WTC11 (cell line): Measurements from ENCODE around the gene ADH1A. TPM values are rescaled to one million over a fixed set of nuclear protein-coding genes. Genes with fewer than 3 reads are reported as not detected.
"Not testable (repeated sequence)": the region's sequence is repeated elsewhere in the genome, so short reads cannot be mapped to it uniquely, and the experiment has no call there.

Experiments used
- ATAC-seq: fragments of 200-7000 bp; cut with Tn5 transposase; 2 replicates; pipeline ENCODE4 v1.10.0; 2021; ENCODE audit warnings: mild to moderate bottlenecking, moderate library complexity
- CTCF ChIA-PET: fragments of 300-600 bp; sonication (Branson Sonifier 250); formaldehyde crosslinking; loops from one replicate; lab custom pipeline; 2021; ENCODE audit warnings: antibody characterized with exemption; lab: Charles Lee
- POLR2A ChIA-PET: fragments of 350-600 bp; sonication (Branson Sonifier 250); formaldehyde crosslinking; loops from one replicate; lab custom pipeline; 2021; ENCODE audit warnings: antibody characterized with exemption; lab: Charles Lee
- DNase-seq: peaks from one replicate; pipeline ENCODE4 v3.0.0; 2021; ENCODE audit warnings: low spot score
- H3K27ac Mint-ChIP-seq: 2 replicates; pipeline ENCODE4 v1.8.0; 2021; ENCODE audit warnings: mixed read lengths
- H3K27me3 Mint-ChIP-seq: 2 replicates; pipeline ENCODE4 v1.8.0; 2021; ENCODE audit warnings: low read depth, mild to moderate bottlenecking, moderate library complexity, mixed read lengths
- H3K36me3 Mint-ChIP-seq: 2 replicates; pipeline ENCODE4 v1.8.0; 2021; ENCODE audit warnings: mixed read lengths
- H3K4me1 Mint-ChIP-seq: 2 replicates; pipeline ENCODE4 v1.8.0; 2022; ENCODE audit warnings: mixed read lengths
- H3K4me3 Mint-ChIP-seq: 2 replicates; pipeline ENCODE4 v1.8.0; 2021; ENCODE audit warnings: mild to moderate bottlenecking, moderate library complexity, mixed read lengths
- H3K9me3 Mint-ChIP-seq: 2 replicates; pipeline ENCODE4 v1.8.0; 2021; ENCODE audit warnings: mixed read lengths
- AFF4 ChIP-seq: sonication (generic); formaldehyde crosslinking; IDR thresholded peaks from 2 replicates; pipeline ENCODE4 v1.8.1; 2023; ENCODE audit warnings: mild to moderate bottlenecking, missing genetic modification reagents, borderline replicate concordance
- total RNA-seq: library from RNA; stranded (reverse); gene quantifications from 3 replicates; pipeline ENCODE4 v1.2.3, GENCODE V29; 2021

Gene ADH1A
- total RNA-seq, 1 experiment from 2014 or later: not detected

GRCh38 chr4:99234331-99235010 lies 56.3 kb downstream of the ADH1A start (continued):
- no peak for TF ChIP-seq AFF4 (CRISPR knock-in tag)

- peaks cover 19% of the 10 kb centered on the region for H3K9me3 Mint-ChIP-seq
- ATAC-seq, H3K36me3 Mint-ChIP-seq, H3K27ac Mint-ChIP-seq, DNase-seq, H3K4me1 Mint-ChIP-seq, CTCF ChIA-PET, H3K4me3 Mint-ChIP-seq, H3K27me3 Mint-ChIP-seq, POLR2A ChIA-PET: not testable (repeated sequence)
Measured at GRCh38 chr4:99233397-99233796, 57.4 kb downstream of the ADH1A start.

- DNase-seq, POLR2A ChIA-PET, H3K4me1 Mint-ChIP-seq, H3K27me3 Mint-ChIP-seq, H3K27ac Mint-ChIP-seq, H3K4me3 Mint-ChIP-seq, ATAC-seq, H3K36me3 Mint-ChIP-seq, CTCF ChIA-PET: not testable (repeated sequence)
- peaks cover 11% of the 10 kb centered on the region for H3K9me3 Mint-ChIP-seq
Measured at GRCh38 chr4:99228706-99229105, 62.1 kb downstream of the ADH1A start.

GRCh38 chr4:99227646-99228045 lies 63.1 kb downstream of the ADH1A start:
- CTCF ChIA-PET, POLR2A ChIA-PET: not testable (repeated sequence)

More at GRCh38 chr4:99227646-99228045, 63.1 kb downstream of the ADH1A start:
- not testable (repeated sequence) for H3K4me3 Mint-ChIP-seq, H3K4me1 Mint-ChIP-seq, H3K36me3 Mint-ChIP-seq, DNase-seq, H3K27ac Mint-ChIP-seq, ATAC-seq, H3K27me3 Mint-ChIP-seq
- peaks cover 11% of the 10 kb centered on the region for H3K9me3 Mint-ChIP-seq

Other genes starting within 250 kb of the ADH1A start
- gene ADH5, start 202.2 kb downstream of the ADH1A start, total RNA-seq: 244 to 252 TPM (median 247 TPM) in 3 replicates
- gene ADH4, start 146.7 kb downstream of the ADH1A start, total RNA-seq: 0.11 to 0.18 TPM (median 0.16 TPM) in 3 replicates
- gene ADH6, start 71.7 kb downstream of the ADH1A start, total RNA-seq: 0.07 TPM in 1 of 3 replicates, not detected in the others
- 1.0 to 1.7 TPM (median 1.5 TPM) in 3 replicates for gene ADH1B, start 30.4 kb upstream of the ADH1A start, total RNA-seq
- 0.22 to 0.23 TPM in 2 of 3 replicates, not detected in the other for gene ADH1C, start 61.8 kb upstream of the ADH1A start, total RNA-seq
- gene ADH7, start 144.4 kb upstream of the ADH1A start, total RNA-seq: not detected in 3 replicates
- gene C4orf17, start 220.0 kb upstream of the ADH1A start, total RNA-seq: not detected in 3 replicates